Peyer's patch (tissue), 4 donors: ENCODE data around the gene SLC40A1. TPM values are rescaled to one million over a fixed set of nuclear protein-coding genes. Genes with fewer than 3 reads are reported as not detected.

Source experiments
- DNase-seq, 3 donors: peaks; one replicate each; pipeline ENCODE4 v3.0.0-alpha.2; 2017 to 2019
- H3K27ac ChIP-seq, 4 donors: fragments of 200-600 bp; sonication (generic); one replicate each; pipeline ENCODE4 v1.5.1; 2016 to 2019
- H3K27me3 ChIP-seq, 2 donors: fragments of 200-600 bp; sonication (generic); one replicate each; pipeline ENCODE4 v1.5.1; 2019
- H3K36me3 ChIP-seq, 3 donors: fragments of 200-600 bp; sonication (generic); one replicate each; pipeline ENCODE4 v1.5.1; 2016 to 2019
- H3K4me1 ChIP-seq, 4 donors: fragments of 200-600 bp; sonication (generic); one replicate each; pipeline ENCODE4 v1.5.1; 2016 to 2019
- H3K4me3 ChIP-seq, 4 donors: fragments of 200-600 bp; sonication (generic); 1 replicate in 3 of 4; 2 replicates in 1 of 4; pipeline ENCODE4 v1.5.1; 2016 to 2019; ENCODE audit warnings: mild to moderate bottlenecking in 1 of 4
- H3K9me3 ChIP-seq, 4 donors: fragments of 200-600 bp; sonication (generic); one replicate each; pipeline ENCODE4 v1.5.1; 2016 to 2019; ENCODE audit warnings: mild to moderate bottlenecking in 1 of 4
- CTCF ChIP-seq, 6 experiments: fragments of 450-650 bp in 4 of 6; fragments of 200-600 bp in 2 of 6; sonication (generic) in 1 of 6; IDR thresholded peaks; one replicate each; pipeline ENCODE4 v1.5.1; 2017 to 2019; ENCODE audit warnings: antibody characterized with exemption in 6 of 6, mild to moderate bottlenecking in 3 of 6, moderate library complexity in 1 of 6
- POLR2A ChIP-seq, 2 donors: fragments of 450-650 bp; IDR thresholded peaks; one replicate each; pipeline ENCODE4 v1.5.1; 2017; ENCODE audit warnings: antibody characterized with exemption in 2 of 2, mild to moderate bottlenecking in 2 of 2, moderate library complexity in 2 of 2
- total RNA-seq, 4 donors: library from RNA; depleted of rRNA; stranded (reverse); fragments of >200 nt; gene quantifications; one replicate each; pipeline ENCODE4 v1.1.0, GENCODE V29; 2016

The SLC40A1 gene
- total RNA-seq, 4 donors from 2014 or later: 69.8 to 208 (median 149) TPM

GRCh38 chr2:189574793-189575475 lies 5.7 kb downstream of the SLC40A1 start:
- DNase-seq: peak in 1 of 3 donors; percentile 50
- no peaks in the 10 kb centered on the region for H3K9me3 ChIP-seq
- peaks cover 0 to 46% (median 0%) of the 10 kb centered on the region in 4 donors for H3K4me1 ChIP-seq
- H3K27ac ChIP-seq: peak overlapping the region in 3 of 4 donors; percentile 18 to 57 (median 47)
- TF ChIP-seq CTCF (IDR thresholded peaks at IDR 0.05): no peak
- no peak for TF ChIP-seq POLR2A (IDR thresholded peaks at IDR 0.05)
- no peaks in the 10 kb centered on the region for H3K27me3 ChIP-seq
- peaks cover 0 to 30% (median 0%) of the 10 kb centered on the region in 3 donors for H3K36me3 ChIP-seq
- H3K4me3 ChIP-seq: peak overlapping the region in 1 of 4 donors; percentile 16

GRCh38 chr2:189570570-189571031 lies 10.0 kb downstream of the SLC40A1 start:
- Histone ChIP-seq H3K4me1 (peaks cover 0 to 30% (median 0%) of the 10 kb centered on the region in 4 donors), H3K27me3 (no peaks in the 10 kb centered on the region), H3K4me3 (no peak overlapping the region), H3K27ac (peak overlapping the region in 1 of 4 donors; percentile 10), H3K36me3 (peaks cover 0 to 69% (median 0%) of the 10 kb centered on the region in 3 donors), H3K9me3 (no peaks in the 10 kb centered on the region)
- no peak for DNase-seq
- no peak for TF ChIP-seq POLR2A (IDR thresholded peaks at IDR 0.05)
- TF ChIP-seq CTCF (IDR thresholded peaks at IDR 0.05): no peak

- DNase-seq: no peak
- Histone ChIP-seq H3K27me3 (no peaks in the 10 kb centered on the region), H3K36me3 (peaks cover 0 to 81% (median 0%) of the 10 kb centered on the region in 3 donors), H3K4me1 (peaks cover 0 to 19% (median 0%) of the 10 kb centered on the region in 4 donors), H3K9me3 (no peaks in the 10 kb centered on the region), H3K4me3 (no peak overlapping the region), H3K27ac (peak overlapping the region; percentile 2 to 20 (median 11))
- peak in 1 of 6 experiments; percentile 10 for TF ChIP-seq CTCF (IDR thresholded peaks at IDR 0.05)
- no peak for TF ChIP-seq POLR2A (IDR thresholded peaks at IDR 0.05)
Observed at GRCh38 chr2:189569295-189569910, 11.2 kb downstream of the SLC40A1 start.

GRCh38 chr2:189566046-189566445 lies 14.5 kb downstream of the SLC40A1 start:
- H3K4me1 ChIP-seq: peaks cover 0 to 16% (median 0%) of the 10 kb centered on the region in 4 donors
- H3K27me3 ChIP-seq: no peaks in the 10 kb centered on the region
- peaks cover 0 to 61% (median 0%) of the 10 kb centered on the region in 3 donors for H3K36me3 ChIP-seq
- no peak overlapping the region for H3K27ac ChIP-seq
- TF ChIP-seq CTCF (IDR thresholded peaks at IDR 0.05) (no peak), POLR2A (IDR thresholded peaks at IDR 0.05) (no peak)
- H3K9me3 ChIP-seq: no peaks in the 10 kb centered on the region
- DNase-seq: no peak
- no peak overlapping the region for H3K4me3 ChIP-seq

- no peak for TF ChIP-seq POLR2A (IDR thresholded peaks at IDR 0.05)
- no peak for TF ChIP-seq CTCF (IDR thresholded peaks at IDR 0.05)
- Histone ChIP-seq H3K36me3 (peaks cover 0 to 38% (median 0%) of the 10 kb centered on the region in 3 donors), H3K4me3 (no peak overlapping the region), H3K27ac (no peak overlapping the region), H3K27me3 (no peaks in the 10 kb centered on the region), H3K9me3 (no peaks in the 10 kb centered on the region), H3K4me1 (peaks cover 0 to 18% (median 3%) of the 10 kb centered on the region in 4 donors)
- no peak for DNase-seq
Observed at GRCh38 chr2:189561371-189562038, 19.1 kb downstream of the SLC40A1 start.
